Glutamatergic neuron (in vitro differentiated cells): ENCODE data around the gene LYRM7. TPM values are rescaled to one million over a fixed set of nuclear protein-coding genes. Genes with fewer than 3 reads are reported as not detected.

Source experiments
- DNase-seq: peaks from one replicate; pipeline ENCODE4 v3.0.0; 2022
- H3K27ac Mint-ChIP-seq: one replicate; pipeline ENCODE4 v1.8.0; 2020; ENCODE audit warnings: mild to moderate bottlenecking, mixed read lengths, inconsistent platforms; ENCODE audit not compliant: unreplicated experiment
- H3K27me3 Mint-ChIP-seq: one replicate; pipeline ENCODE4 v1.8.0; 2020; ENCODE audit warnings: mild to moderate bottlenecking, moderate library complexity, mixed read lengths, inconsistent platforms; ENCODE audit not compliant: unreplicated experiment
- H3K36me3 Mint-ChIP-seq: one replicate; pipeline ENCODE4 v1.8.0; 2020; ENCODE audit warnings: mild to moderate bottlenecking, mixed read lengths, inconsistent platforms; ENCODE audit not compliant: unreplicated experiment
- H3K4me1 Mint-ChIP-seq: one replicate; pipeline ENCODE4 v1.8.0; 2020; ENCODE audit warnings: mild to moderate bottlenecking, low read depth, mixed read lengths, inconsistent platforms; ENCODE audit not compliant: unreplicated experiment
- H3K4me3 Mint-ChIP-seq: one replicate; pipeline ENCODE4 v1.8.0; 2020; ENCODE audit warnings: mild to moderate bottlenecking, mixed read lengths, inconsistent platforms; ENCODE audit not compliant: unreplicated experiment
- H3K9me3 Mint-ChIP-seq: one replicate; pipeline ENCODE4 v1.8.0; 2020; ENCODE audit warnings: mild to moderate bottlenecking, moderate library complexity, mixed read lengths, inconsistent platforms; ENCODE audit not compliant: unreplicated experiment
- total RNA-seq: library from RNA; stranded (reverse); fragmentation: NEBNext Ultra II Directional; extraction: Animal tissue kit (Norgen Biotek cat#: 25700); gene quantifications from one replicate; pipeline ENCODE4 v1.2.1, GENCODE V29; 2021; ENCODE audit not compliant: unreplicated experiment
- TF ChIP-seq, protein P1 (sequence below): fragments of 200-600 bp; sonication (generic); IDR thresholded peaks from one replicate; pipeline ENCODE4 v1.5.0; 2021; ENCODE audit not compliant: partially characterized antibody, unreplicated experiment

Gene LYRM7
- total RNA-seq, 1 donor from 2014 or later = 6.4 TPM

DNA sequence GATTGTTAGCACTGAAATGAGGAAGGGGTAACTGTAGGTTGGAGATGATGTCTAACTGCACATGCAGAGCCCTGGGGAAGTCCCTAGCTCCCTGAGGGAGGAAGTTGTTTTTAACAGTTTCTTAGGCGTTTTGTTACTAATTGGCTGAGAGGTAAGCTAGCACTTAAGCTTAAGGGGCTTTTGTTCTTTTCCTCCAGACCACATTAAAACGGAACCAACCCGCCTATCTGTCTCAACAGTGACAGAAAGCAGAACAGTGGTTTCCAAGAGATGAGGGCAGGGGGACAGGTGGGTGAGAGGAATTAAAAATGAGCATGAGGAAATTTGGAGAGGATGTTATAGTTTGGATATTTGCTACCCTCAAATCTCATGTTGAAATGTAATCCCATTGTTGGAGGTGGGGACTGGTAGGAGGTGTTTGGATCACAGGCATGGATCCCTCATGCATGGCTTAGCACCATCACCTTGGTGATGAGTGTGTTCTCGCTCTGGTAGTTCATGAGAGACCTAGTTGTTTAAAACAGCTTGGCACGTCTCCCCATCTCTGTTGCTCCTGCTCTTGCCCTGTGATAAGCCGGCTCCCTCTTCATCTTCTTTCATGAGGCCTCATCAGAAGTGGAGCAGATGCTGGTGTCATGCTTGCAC lies 38.9 kb downstream of the LYRM7 start:
- H3K4me3 Mint-ChIP-seq = no peak overlapping the region
- no peak overlapping the region for H3K27ac Mint-ChIP-seq
- DNase-seq = no peak
- H3K36me3 Mint-ChIP-seq = no peaks in the 10 kb centered on the region
- peaks cover 3% of the 10 kb centered on the region for H3K9me3 Mint-ChIP-seq
- peaks cover 4% of the 10 kb centered on the region for H3K27me3 Mint-ChIP-seq
- TF ChIP-seq, protein P1, sequence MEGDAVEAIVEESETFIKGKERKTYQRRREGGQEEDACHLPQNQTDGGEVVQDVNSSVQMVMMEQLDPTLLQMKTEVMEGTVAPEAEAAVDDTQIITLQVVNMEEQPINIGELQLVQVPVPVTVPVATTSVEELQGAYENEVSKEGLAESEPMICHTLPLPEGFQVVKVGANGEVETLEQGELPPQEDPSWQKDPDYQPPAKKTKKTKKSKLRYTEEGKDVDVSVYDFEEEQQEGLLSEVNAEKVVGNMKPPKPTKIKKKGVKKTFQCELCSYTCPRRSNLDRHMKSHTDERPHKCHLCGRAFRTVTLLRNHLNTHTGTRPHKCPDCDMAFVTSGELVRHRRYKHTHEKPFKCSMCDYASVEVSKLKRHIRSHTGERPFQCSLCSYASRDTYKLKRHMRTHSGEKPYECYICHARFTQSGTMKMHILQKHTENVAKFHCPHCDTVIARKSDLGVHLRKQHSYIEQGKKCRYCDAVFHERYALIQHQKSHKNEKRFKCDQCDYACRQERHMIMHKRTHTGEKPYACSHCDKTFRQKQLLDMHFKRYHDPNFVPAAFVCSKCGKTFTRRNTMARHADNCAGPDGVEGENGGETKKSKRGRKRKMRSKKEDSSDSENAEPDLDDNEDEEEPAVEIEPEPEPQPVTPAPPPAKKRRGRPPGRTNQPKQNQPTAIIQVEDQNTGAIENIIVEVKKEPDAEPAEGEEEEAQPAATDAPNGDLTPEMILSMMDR = no peak
- peaks cover 10% of the 10 kb centered on the region for H3K4me1 Mint-ChIP-seq

DNA sequence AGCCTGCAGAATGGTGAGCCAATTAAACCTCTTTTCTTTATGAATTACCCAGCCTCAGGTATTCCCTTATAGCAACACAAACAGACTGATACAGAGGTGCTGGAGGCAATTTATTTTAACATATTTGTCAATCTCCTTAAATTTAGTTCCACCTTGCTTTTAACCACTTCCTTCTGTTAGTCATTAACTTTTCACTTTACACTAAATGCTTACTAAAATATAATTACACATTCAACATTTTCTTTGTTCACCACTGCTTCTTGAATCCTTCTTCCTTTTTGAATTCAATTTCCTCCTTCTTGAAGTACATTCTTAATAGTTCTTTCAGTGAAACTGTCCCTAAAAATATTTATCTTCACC lies 39.4 kb downstream of the LYRM7 start:
- Mint-ChIP-seq H3K4me3 (no peak overlapping the region), H3K36me3 (no peaks in the 10 kb centered on the region), H3K27ac (no peak overlapping the region), H3K9me3 (peaks cover 3% of the 10 kb centered on the region), H3K4me1 (peaks cover 14% of the 10 kb centered on the region), H3K27me3 (peaks cover 4% of the 10 kb centered on the region)
- DNase-seq = no peak
- TF ChIP-seq, protein P1 = no peak

DNA sequence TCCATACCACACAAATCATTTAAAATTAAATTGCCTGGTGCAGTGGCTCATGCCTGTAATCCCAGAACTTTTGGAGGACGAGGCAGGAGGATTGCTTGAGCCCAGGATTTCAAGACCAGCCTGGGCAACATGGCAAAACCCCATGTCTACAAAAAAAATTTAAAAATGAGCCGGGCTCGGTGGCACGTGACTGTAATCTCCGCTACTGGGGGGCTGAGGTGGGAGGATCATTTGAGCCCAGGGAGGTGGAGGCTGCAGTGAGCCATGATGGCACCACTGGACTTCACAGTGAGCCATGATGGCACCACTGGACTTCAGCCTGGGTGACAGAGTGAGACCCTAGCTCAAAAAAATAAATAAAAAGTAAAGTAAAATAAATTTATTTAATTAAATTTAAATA lies 40.9 kb downstream of the LYRM7 start:
- Mint-ChIP-seq H3K9me3 (peaks cover 3% of the 10 kb centered on the region), H3K27me3 (peaks cover 4% of the 10 kb centered on the region), H3K4me3 (no peak overlapping the region), H3K36me3 (no peaks in the 10 kb centered on the region), H3K4me1 (peaks cover 15% of the 10 kb centered on the region), H3K27ac (no peak overlapping the region)
- TF ChIP-seq, protein P1 = no peak
- no peak for DNase-seq

DNA sequence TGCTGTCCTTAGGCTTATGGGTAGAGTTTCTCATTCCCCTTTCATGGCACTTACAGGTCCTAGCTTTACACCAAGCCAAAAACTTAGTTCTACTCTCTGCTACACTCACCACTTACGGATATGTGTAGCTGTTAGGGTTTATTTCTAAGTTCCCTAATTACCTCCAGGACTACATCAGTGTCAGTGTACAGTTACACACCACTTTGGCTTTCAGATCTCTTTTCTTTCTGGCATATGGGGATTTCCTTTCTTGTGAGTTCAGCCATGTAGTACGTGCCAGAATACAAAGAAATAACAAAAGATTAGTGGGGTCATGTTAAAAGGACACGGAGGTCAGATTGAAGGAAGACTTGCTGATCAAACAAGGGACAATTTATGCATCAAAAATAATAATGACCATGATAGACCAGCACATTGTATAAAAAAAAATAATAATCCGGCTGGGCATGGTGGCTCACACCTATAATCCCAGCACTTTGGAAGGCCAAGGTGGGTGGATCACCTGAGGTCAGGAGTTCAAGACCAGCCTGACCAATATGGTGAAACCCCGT lies 41.8 kb downstream of the LYRM7 start:
- Mint-ChIP-seq H3K9me3 (peaks cover 3% of the 10 kb centered on the region), H3K36me3 (no peaks in the 10 kb centered on the region), H3K27ac (no peak overlapping the region), H3K4me3 (no peak overlapping the region), H3K27me3 (peaks cover 4% of the 10 kb centered on the region), H3K4me1 (peaks cover 15% of the 10 kb centered on the region)
- no peak for DNase-seq
- TF ChIP-seq, protein P1 = no peak

DNA sequence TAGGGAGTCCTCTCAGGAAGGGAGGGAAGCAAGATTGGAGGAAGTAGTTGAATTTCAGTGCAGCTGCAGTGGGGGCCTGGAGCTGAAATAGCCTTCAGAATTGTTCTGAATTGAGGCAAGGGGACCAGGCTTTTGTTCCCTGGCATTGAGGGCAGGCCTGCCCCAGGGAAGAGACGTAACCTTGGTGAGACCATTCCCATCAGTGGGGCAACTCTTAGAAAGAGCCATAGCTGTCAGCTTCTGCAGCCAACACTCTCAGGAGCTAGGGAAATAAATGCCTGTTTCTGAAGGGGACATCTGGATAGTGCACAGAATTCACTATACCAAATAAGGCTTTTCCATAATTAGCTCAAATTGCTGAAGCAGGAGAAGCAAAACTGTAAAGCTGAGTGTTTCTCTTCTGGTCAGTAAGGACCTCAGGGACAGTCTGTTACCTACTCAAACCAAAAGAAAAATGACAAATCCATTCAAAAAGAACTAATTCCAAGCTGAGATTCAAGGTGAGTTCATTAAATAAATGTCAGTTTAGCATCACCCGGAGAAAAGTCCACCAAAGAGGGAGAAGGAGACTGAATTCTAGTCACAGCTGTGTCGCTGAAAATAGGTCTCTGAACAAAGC lies 44.0 kb downstream of the LYRM7 start:
- Mint-ChIP-seq H3K4me1 (peaks cover 9% of the 10 kb centered on the region), H3K9me3 (peaks cover 3% of the 10 kb centered on the region), H3K4me3 (no peak overlapping the region), H3K27me3 (peaks cover 2% of the 10 kb centered on the region), H3K36me3 (no peaks in the 10 kb centered on the region), H3K27ac (no peak overlapping the region)
- TF ChIP-seq, protein P1 = no peak
- DNase-seq = no peak
